HepG2 (cell line): ENCODE results near the gene SIX3. TPM values are rescaled to one million over a fixed set of nuclear protein-coding genes. Genes with fewer than 3 reads are reported as not detected.

Experiments
- AHDC1 ChIP-seq: sonication (generic); formaldehyde crosslinking; IDR thresholded peaks from 2 replicates; pipeline ENCODE4 v1.5.1; 2020; ENCODE audit warnings: mild to moderate bottlenecking, missing genetic modification reagents, borderline replicate concordance
- AKAP8 ChIP-seq: sonication (generic); formaldehyde crosslinking; IDR thresholded peaks from 2 replicates; pipeline ENCODE4 v1.5.1; 2020; ENCODE audit warnings: mild to moderate bottlenecking, missing genetic modification reagents
- ARNT ChIP-seq: fragments of 450-650 bp; IDR thresholded peaks from 2 replicates; pipeline ENCODE4 v1.6.1; 2017
- ASH2L ChIP-seq: fragments of 300-600, 200-600 bp; sonication (generic); IDR thresholded peaks from 2 replicates; pipeline ENCODE4 v1.7.0; 2017; ENCODE audit warnings: low read depth, mild to moderate bottlenecking, moderate library complexity, mixed read lengths, low read length; ENCODE audit not compliant: insufficient read length
- ETV6 ChIP-seq: sonication (generic); formaldehyde crosslinking; conservative IDR thresholded peaks from 2 replicates; pipeline ENCODE4 v1.4.0; 2020; ENCODE audit warnings: missing genetic modification reagents
- NPAS2 ChIP-seq: sonication (generic); formaldehyde crosslinking; IDR thresholded peaks from 2 replicates; pipeline ENCODE4 v1.8.0; 2022; ENCODE audit warnings: mild to moderate bottlenecking, missing genetic modification reagents, borderline replicate concordance
- NR2F2 ChIP-seq: IDR thresholded peaks from 2 replicates; pipeline ENCODE4 v1.6.1; 2012; ENCODE audit warnings: low read depth, inconsistent platforms, borderline replicate concordance
- PATZ1 ChIP-seq: sonication (generic); formaldehyde crosslinking; IDR thresholded peaks from 2 replicates; pipeline ENCODE4 v1.4.0; 2020; ENCODE audit warnings: missing genetic modification reagents
- ZNF558 ChIP-seq: sonication (generic); formaldehyde crosslinking; IDR thresholded peaks from 2 replicates; pipeline ENCODE4 v1.9.0; 2022; ENCODE audit warnings: mild to moderate bottlenecking, missing genetic modification reagents, borderline replicate concordance
- ZNF740 ChIP-seq: sonication (generic); formaldehyde crosslinking; IDR thresholded peaks from 2 replicates; pipeline ENCODE4 v1.4.0; 2020; ENCODE audit warnings: missing genetic modification reagents
- ZNF746 ChIP-seq: sonication (generic); formaldehyde crosslinking; IDR thresholded peaks from 2 replicates; pipeline ENCODE4 v1.8.0; 2022; ENCODE audit warnings: mild to moderate bottlenecking, missing genetic modification reagents
- ZNF816 ChIP-seq: sonication (generic); formaldehyde crosslinking; IDR thresholded peaks from 2 replicates; pipeline ENCODE4 v1.8.0; 2022; ENCODE audit warnings: missing genetic modification reagents, mild to moderate bottlenecking, borderline replicate concordance
- ZSCAN21 ChIP-seq: sonication (generic); formaldehyde crosslinking; IDR thresholded peaks from 2 replicates; pipeline ENCODE4 v1.8.0; 2022; ENCODE audit warnings: mild to moderate bottlenecking, missing genetic modification reagents, moderate library complexity, borderline replicate concordance
- ZSCAN30 ChIP-seq: sonication (generic); formaldehyde crosslinking; IDR thresholded peaks from 2 replicates; pipeline ENCODE4 v1.5.0; 2020; ENCODE audit warnings: mild to moderate bottlenecking, missing genetic modification reagents
- ZSCAN9 ChIP-seq: IDR thresholded peaks from 2 replicates; pipeline ENCODE4 v1.6.1; 2016; ENCODE audit warnings: borderline replicate concordance
- polyA plus RNA-seq, 8 experiments: library from polyadenylated mRNA; depleted of rRNA in 3 of 8; stranded (reverse) in 7 of 8; unstranded in 1 of 8; fragments of >200 nt; fragmentation: Illumina TruSeq in 4 of 8; extraction: Trizol in 4 of 8; gene quantifications; 2 replicates each; pipeline versions ENCODE4 v1.2.1 to v1.2.3, GENCODE V29; 2011 to 2016; ENCODE audit warnings: low read depth in 4 of 8, missing spikeins in 1 of 8, mixed read lengths in 1 of 8; ENCODE audit not compliant: insufficient read depth in 1 of 8
- total RNA-seq, 5 experiments: library from RNA; depleted of rRNA; stranded (reverse); fragments of >200 nt; fragmentation: Illumina TruSeq; extraction: Trizol; gene quantifications; 2 replicates each; pipeline ENCODE4 v1.2.3, GENCODE V29; 2016; ENCODE audit warnings: low read depth in 1 of 5
- TF ChIP-seq, protein P1 (sequence below): sonication (generic); IDR thresholded peaks from 2 replicates; pipeline ENCODE4 v1.6.1; 2016; ENCODE audit warnings: low read depth, borderline replicate concordance
- TF ChIP-seq, protein P2 (sequence below): sonication (generic); formaldehyde crosslinking; IDR thresholded peaks from 2 replicates; pipeline ENCODE4 v1.4.0; 2020; ENCODE audit warnings: missing genetic modification reagents, borderline replicate concordance
- TF ChIP-seq, protein P3 (sequence below): sonication (generic); formaldehyde crosslinking; conservative IDR thresholded peaks from 2 replicates; pipeline ENCODE4 v1.5.0; 2020; ENCODE audit warnings: missing genetic modification reagents

Gene SIX3
- total and polyA plus RNA-seq, 2 of the 13 experiments (the other 11 are each of a cell fraction or from before 2014, with no cell fraction given) = not detected

GRCh38 chr2:44952143-44952805 is 10.8 kb downstream of the SIX3 start (continued):
- TF ChIP-seq AKAP8 (CRISPR knock-in tag) = no peak
- 0 out of 2 replicates have a peak, but pooled peaks have one; percentile 9 for TF ChIP-seq ZSCAN9 (CRISPR knock-in tag)
- TF ChIP-seq PATZ1 (CRISPR knock-in tag) = peak; percentile 54
- TF ChIP-seq, protein P1, sequence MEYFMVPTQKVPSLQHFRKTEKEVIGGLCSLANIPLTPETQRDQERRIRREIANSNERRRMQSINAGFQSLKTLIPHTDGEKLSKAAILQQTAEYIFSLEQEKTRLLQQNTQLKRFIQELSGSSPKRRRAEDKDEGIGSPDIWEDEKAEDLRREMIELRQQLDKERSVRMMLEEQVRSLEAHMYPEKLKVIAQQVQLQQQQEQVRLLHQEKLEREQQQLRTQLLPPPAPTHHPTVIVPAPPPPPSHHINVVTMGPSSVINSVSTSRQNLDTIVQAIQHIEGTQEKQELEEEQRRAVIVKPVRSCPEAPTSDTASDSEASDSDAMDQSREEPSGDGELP = no peak
- no peak for TF ChIP-seq ZNF746 (CRISPR knock-in tag)
- TF ChIP-seq NR2F2 = no peak
- TF ChIP-seq, protein P2, sequence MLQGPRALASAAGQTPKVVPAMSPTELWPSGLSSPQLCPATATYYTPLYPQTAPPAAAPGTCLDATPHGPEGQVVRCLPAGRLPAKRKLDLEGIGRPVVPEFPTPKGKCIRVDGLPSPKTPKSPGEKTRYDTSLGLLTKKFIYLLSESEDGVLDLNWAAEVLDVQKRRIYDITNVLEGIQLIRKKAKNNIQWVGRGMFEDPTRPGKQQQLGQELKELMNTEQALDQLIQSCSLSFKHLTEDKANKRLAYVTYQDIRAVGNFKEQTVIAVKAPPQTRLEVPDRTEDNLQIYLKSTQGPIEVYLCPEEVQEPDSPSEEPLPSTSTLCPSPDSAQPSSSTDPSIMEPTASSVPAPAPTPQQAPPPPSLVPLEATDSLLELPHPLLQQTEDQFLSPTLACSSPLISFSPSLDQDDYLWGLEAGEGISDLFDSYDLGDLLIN (CRISPR knock-in tag) = no peak; the same call in 1 of the 2 replicates
- TF ChIP-seq, protein P3, sequence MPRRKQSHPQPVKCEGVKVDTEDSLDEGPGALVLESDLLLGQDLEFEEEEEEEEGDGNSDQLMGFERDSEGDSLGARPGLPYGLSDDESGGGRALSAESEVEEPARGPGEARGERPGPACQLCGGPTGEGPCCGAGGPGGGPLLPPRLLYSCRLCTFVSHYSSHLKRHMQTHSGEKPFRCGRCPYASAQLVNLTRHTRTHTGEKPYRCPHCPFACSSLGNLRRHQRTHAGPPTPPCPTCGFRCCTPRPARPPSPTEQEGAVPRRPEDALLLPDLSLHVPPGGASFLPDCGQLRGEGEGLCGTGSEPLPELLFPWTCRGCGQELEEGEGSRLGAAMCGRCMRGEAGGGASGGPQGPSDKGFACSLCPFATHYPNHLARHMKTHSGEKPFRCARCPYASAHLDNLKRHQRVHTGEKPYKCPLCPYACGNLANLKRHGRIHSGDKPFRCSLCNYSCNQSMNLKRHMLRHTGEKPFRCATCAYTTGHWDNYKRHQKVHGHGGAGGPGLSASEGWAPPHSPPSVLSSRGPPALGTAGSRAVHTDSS (CRISPR knock-in tag) = no peak
- TF ChIP-seq ASH2L = no peak
- no peak for TF ChIP-seq AHDC1 (CRISPR knock-in tag)
- no peak for TF ChIP-seq ZNF558 (CRISPR knock-in tag)
- TF ChIP-seq ZNF740 (CRISPR knock-in tag) = no peak
- TF ChIP-seq ZSCAN30 (CRISPR knock-in tag) = no peak
- TF ChIP-seq ETV6 (CRISPR knock-in tag) = no peak
- TF ChIP-seq NPAS2 (CRISPR knock-in tag) = no peak
- TF ChIP-seq ZNF816 (CRISPR knock-in tag) = no peak
- TF ChIP-seq ZSCAN21 (CRISPR knock-in tag) = no peak
- TF ChIP-seq ARNT = no peak
